ENCODE measurements around the gene DNAJA4. TPM values are rescaled to one million over a fixed set of nuclear protein-coding genes. Genes with fewer than 3 reads are reported as not detected.

Gene DNAJA4
- polyA plus RNA-seq, 1 of the 3 experiments (the other 2 are of a cell fraction) = 0.03 TPM

DNA sequence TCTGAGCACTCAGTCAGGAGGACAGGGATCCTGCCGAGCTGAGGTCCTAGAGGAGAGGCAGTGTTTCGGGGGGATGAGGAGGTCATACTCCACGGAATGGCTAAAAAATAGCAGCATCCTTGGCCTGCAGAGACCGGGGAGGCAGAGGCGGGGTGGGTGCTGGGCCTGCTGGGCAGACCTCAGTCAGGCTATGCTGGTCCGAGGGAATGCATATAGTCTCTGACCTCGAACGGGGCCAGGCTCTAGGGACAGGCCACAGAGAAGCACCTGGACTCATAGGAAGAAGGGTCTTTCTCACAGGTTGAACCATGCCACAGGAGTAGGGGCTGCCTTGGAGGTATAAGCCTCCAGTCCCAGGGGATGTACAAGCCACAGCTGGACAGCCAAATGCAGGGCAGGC, 49.0 kb downstream of the DNAJA4 start:
- POLR2A ChIA-PET = no interaction called here
- no peak for DNase-seq

More for the DNA sequence above, 49.0 kb downstream of the DNAJA4 start:
- Histone ChIP-seq H3K9me3 (no peaks in the 10 kb centered on the region), H3K27me3 (ENCODE audit: insufficient read depth) (no peaks in the 10 kb centered on the region), H3K4me2 (no peak overlapping the region), H3K9me2 (no peaks in the 10 kb centered on the region), H4K20me1 (ENCODE audit: insufficient read depth) (no peaks in the 10 kb centered on the region), H2AFZ (ENCODE audit: low read depth) (no peak overlapping the region), H3K79me2 (ENCODE audit: insufficient read depth) (no peaks in the 10 kb centered on the region), H3K9ac (no peak overlapping the region), H3K4me1 (ENCODE audit: control insufficient read depth in 1 of 2, insufficient read depth in 2 of 2, low read depth in 1 of 2, low read length in 1 of 2) (peaks cover 0 to 21% of the 10 kb centered on the region in 2 experiments; a peak in 1 of 4 replicates), H3K27ac (ENCODE audit: low read depth in 2 of 2, low read length in 1 of 2) (no peak overlapping the region), H3K4me3 (ENCODE audit: low read depth in 2 of 2, low read length in 1 of 2) (no peak overlapping the region), H3K36me3 (replicated peaks in 1 of 2; ENCODE audit: control insufficient read depth in 1 of 2, insufficient read depth in 2 of 2, low read length in 1 of 2) (no peaks in the 10 kb centered on the region), H3F3A (replicated peaks; ENCODE audit: insufficient read depth) (no peaks in the 10 kb centered on the region)
- WGBS (ENCODE audit: low lambda C conversion rate) = 75% methylated on average over 6 of the region's 8 CpGs
- CTCF ChIA-PET = interaction anchor here (0.9 to 31.8 kb wide), 3 partner anchors 76 to 126 kb away, joined by 3 to 772 read pairs (median 7); partner anchors contain the start of gene IREB2
- no peak for TF ChIP-seq RCOR1 (IDR thresholded peaks at IDR 0.05; ENCODE audit: low read length)
- no peak for TF ChIP-seq JUND (IDR thresholded peaks at IDR 0.05)
- TF ChIP-seq, protein P1, sequence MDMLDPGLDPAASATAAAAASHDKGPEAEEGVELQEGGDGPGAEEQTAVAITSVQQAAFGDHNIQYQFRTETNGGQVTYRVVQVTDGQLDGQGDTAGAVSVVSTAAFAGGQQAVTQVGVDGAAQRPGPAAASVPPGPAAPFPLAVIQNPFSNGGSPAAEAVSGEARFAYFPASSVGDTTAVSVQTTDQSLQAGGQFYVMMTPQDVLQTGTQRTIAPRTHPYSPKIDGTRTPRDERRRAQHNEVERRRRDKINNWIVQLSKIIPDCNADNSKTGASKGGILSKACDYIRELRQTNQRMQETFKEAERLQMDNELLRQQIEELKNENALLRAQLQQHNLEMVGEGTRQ (IDR thresholded peaks at IDR 0.05; ENCODE audit: borderline replicate concordance, low read depth, low read length) = no peak
- no peak for TF ChIP-seq TEAD4 (IDR thresholded peaks at IDR 0.05; ENCODE audit: borderline replicate concordance, insufficient read depth)
- TF ChIP-seq TCF12 (IDR thresholded peaks at IDR 0.05) = no peak
- TF ChIP-seq SIN3A (IDR thresholded peaks at IDR 0.05; ENCODE audit: borderline replicate concordance, low read depth, low read length) = no peak
- no peak for TF ChIP-seq ELF1 (IDR thresholded peaks at IDR 0.05)
- no peak for TF ChIP-seq RAD21 (IDR thresholded peaks at IDR 0.05; ENCODE audit: low read length)
- TF ChIP-seq MEF2A (IDR thresholded peaks at IDR 0.05; ENCODE audit: borderline replicate concordance, low read depth) = no peak
- TF ChIP-seq REST (IDR thresholded peaks at IDR 0.05; ENCODE audit: low read depth, low read length) = no peak
- TF ChIP-seq FOXJ3 (CRISPR knock-in tag; IDR thresholded peaks at IDR 0.05) = no peak
- TF ChIP-seq FOSL2 (IDR thresholded peaks at IDR 0.05; ENCODE audit: borderline replicate concordance, low read depth) = no peak
- no peak for TF ChIP-seq MAX (IDR thresholded peaks at IDR 0.05; ENCODE audit: low read depth)
- TF ChIP-seq GATA2 (CRISPR knock-in tag; IDR thresholded peaks at IDR 0.05) = no peak
- TF ChIP-seq RXRA (IDR thresholded peaks at IDR 0.05; ENCODE audit: borderline replicate concordance, low read depth) = no peak
- TF ChIP-seq EP300 (IDR thresholded peaks at IDR 0.05; ENCODE audit: borderline replicate concordance in 1 of 2, low read depth in 1 of 2, low read length in 1 of 2) = no peak
- TF ChIP-seq EZH2phosphoT487 (IDR thresholded peaks at IDR 0.05; ENCODE audit: borderline replicate concordance, low read depth) = no peak
- no peak for TF ChIP-seq RFX5 (IDR thresholded peaks at IDR 0.05; ENCODE audit: low read length)
- TF ChIP-seq, protein P2, sequence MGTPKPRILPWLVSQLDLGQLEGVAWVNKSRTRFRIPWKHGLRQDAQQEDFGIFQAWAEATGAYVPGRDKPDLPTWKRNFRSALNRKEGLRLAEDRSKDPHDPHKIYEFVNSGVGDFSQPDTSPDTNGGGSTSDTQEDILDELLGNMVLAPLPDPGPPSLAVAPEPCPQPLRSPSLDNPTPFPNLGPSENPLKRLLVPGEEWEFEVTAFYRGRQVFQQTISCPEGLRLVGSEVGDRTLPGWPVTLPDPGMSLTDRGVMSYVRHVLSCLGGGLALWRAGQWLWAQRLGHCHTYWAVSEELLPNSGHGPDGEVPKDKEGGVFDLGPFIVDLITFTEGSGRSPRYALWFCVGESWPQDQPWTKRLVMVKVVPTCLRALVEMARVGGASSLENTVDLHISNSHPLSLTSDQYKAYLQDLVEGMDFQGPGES (IDR thresholded peaks at IDR 0.05; ENCODE audit: low read depth, low read length) = no peak
- TF ChIP-seq SMC3 (IDR thresholded peaks at IDR 0.05; ENCODE audit: low read depth, low read length) = no peak
